ENCODE results near the gene SLC27A3.
"Not testable (repeated sequence)": the region's sequence is repeated elsewhere in the genome, so short reads cannot be mapped to it uniquely, and the experiment has no call there.

Gene SLC27A3

DNA sequence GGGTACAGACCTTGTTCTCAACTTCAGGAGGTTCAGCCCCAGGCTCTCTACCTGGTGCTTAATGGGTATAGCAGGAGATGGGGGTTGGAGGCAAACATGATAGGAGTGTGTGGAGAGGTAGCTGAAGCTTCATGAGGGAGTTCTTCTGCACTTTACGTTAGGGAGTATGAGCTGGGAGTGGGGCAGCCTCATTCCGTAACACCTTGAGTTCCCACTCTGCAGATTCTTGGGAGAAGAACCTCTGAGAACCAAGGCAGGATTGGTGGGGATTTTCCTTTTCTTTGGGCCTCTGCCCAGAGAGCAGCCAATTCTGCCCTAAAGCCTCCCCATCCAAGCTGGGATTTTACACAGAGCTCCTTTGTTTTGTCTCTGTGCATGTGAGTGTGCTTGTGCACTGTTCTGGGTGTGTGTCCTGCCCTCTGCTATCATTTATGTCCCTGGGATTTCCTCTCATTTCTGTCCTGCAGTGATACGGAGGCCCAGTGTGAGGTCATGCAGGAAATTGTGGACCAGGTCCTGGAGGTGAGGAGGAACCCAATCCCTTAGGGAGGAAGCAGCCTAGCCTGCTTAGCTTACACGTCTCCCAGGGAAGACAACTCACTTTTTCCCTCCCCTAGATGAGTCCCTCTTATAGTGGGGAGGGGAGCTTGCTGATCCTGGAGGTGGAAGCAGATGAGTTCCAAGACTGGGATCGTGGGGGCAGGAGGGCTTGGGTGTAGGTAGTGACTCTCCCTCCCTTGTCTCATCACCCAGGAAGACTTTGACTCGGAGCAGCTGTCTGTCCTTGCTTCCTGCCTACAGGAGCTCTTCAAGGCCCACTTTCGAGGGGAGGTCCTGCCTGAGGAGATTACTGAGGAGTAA is 11.6 kb upstream of the SLC27A3 start:
- peak; percentile 99 for DNase-seq (ENCODE audit: low spot score)

GRCh38 chr1:153764310-153764709 is 10.9 kb upstream of the SLC27A3 start:
- no peak for DNase-seq (ENCODE audit: low spot score)

DNA sequence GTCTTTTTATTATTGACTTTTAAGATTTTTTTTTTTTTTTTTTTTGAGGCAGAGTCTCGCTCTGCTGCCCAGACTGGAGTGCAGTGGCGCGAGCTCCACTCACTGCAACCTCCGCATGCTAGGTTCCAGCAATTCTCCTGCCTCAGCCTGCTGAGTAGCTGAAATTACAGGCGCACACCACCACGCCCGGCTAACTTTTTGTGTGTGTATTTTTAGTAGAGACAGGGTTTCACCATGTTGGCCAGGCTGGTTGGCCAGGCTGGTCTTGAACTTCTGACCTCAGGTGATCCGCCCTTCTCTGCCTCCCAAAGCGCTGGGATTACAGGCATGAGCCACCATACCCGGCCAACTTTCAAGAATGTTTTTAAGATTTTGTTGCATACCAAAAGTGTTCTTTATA is 8.5 kb upstream of the SLC27A3 start:
- DNase-seq (ENCODE audit: low spot score), result not testable (repeated sequence)

- no peak for DNase-seq (ENCODE audit: low spot score)
Measured at GRCh38 chr1:153767519-153767918, 7.7 kb upstream of the SLC27A3 start.

- DNase-seq (ENCODE audit: low spot score), result no peak
Measured at GRCh38 chr1:153768316-153769181, 6.7 kb upstream of the SLC27A3 start.

DNA sequence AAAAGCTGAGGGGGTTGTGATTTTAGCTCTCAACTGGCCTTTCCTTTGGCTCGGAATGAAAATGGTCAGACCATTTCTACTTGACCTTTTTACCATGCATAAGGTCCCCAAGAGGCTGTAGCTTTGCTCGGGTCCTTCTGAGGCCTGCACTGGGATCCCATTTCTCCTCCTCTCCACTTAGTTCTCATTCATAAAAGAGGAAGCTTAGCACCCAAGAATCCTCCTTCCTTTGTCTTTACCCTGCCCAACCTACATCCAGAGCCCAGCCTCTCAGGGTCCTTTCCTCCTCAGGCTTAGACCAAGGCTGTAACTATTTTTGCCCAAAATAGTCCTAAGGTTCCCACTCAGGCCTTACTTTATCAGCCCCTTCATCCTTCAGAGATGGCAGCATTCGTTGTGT is 6.0 kb upstream of the SLC27A3 start:
- no peak for DNase-seq (ENCODE audit: low spot score)

DNA sequence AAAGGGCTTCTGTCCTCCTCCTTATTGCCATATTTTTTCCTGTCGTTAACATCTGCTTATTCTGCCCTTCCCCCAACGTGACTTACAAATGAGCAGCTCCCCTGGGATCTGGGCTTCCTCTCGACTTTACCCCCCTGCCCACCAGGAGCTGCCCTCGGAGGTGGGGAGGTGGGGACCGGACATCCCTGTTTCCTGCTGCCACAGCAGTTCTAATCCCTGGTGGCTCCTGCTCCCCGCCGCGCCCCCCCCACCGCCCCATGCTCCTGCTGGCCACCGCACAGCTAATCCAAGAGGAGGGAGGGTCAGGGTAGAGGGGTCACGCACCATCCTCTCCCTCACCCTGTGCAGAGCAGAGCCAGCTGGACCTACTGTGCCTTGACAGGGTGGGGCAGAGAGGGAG is 4.4 kb upstream of the SLC27A3 start:
- DNase-seq (ENCODE audit: low spot score), result no peak

GRCh38 chr1:153771261-153771660 is 3.9 kb upstream of the SLC27A3 start:
- DNase-seq (ENCODE audit: low spot score), result no peak

GRCh38 chr1:153771841-153772593 is 3.2 kb upstream of the SLC27A3 start:
- no peak for DNase-seq (ENCODE audit: low spot score)

DNA sequence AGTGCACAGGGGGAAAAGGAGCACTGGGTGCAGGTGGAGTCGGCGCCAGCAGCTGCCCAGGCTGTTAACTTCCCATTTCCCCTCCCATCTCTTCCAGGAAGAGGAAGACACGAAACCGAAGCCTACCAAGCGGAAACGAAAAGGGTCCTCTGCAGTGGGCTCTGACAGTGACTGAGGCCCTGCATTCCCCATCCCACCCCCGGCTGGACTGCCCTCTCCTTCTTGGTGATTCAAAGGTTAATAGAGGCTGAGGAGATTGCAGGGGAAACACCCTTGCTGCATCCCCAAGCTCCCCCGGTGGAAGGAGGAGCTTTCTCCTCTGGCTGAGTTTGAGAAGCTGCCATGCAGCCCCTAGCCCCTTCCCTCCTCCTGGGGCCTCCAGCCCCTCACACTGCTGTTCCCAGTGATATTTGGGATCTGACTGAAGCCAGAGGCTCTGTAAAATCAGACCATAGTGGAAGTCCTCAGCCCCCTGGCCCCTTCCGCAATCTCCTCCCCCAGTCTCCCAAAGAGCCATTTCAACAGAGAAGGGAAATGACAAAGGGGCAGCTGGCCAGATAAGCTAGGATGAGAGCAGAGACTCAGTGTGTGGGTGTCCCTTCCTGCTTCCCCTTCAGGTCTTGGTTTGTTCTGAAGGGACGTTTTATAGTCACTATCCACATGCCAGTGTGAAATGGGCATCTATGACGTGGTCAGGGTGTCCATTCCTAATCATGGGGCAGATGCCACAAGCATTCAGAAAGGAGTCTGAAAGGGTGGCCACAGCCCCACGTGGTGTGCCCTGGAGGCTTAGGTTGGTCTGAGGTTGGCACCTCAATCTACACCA is 1.9 kb upstream of the SLC27A3 start:
- peak; percentile 82 for DNase-seq (ENCODE audit: low spot score)

DNA sequence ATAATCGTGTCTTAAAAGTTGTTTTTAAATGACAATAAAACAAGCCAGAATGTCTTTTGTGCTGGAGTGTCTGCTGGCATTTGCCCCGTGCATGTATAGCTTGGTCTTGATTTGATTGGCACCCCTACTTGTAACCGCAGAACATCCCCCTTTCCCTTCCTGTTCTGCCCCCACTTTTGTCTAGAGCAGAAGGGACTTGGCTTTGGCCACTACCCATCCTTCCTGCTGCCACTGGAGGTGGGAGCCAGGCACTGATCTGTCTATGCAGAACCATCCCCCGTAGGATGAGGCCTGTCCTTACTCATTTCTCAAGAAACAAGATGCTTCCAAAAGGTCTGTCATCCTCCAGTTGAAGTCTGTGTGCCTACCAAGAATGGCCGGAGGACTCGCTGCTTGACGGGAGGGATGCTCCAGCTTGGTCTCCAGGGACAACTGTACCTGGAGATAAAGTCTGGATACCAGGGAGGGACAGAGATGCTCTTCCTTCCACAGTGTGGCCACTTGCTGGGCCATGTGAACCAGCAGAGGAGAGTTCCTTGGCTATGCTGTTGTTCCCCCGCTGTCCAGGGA is 1.1 kb upstream of the SLC27A3 start:
- DNase-seq (ENCODE audit: low spot score), result no peak

DNA sequence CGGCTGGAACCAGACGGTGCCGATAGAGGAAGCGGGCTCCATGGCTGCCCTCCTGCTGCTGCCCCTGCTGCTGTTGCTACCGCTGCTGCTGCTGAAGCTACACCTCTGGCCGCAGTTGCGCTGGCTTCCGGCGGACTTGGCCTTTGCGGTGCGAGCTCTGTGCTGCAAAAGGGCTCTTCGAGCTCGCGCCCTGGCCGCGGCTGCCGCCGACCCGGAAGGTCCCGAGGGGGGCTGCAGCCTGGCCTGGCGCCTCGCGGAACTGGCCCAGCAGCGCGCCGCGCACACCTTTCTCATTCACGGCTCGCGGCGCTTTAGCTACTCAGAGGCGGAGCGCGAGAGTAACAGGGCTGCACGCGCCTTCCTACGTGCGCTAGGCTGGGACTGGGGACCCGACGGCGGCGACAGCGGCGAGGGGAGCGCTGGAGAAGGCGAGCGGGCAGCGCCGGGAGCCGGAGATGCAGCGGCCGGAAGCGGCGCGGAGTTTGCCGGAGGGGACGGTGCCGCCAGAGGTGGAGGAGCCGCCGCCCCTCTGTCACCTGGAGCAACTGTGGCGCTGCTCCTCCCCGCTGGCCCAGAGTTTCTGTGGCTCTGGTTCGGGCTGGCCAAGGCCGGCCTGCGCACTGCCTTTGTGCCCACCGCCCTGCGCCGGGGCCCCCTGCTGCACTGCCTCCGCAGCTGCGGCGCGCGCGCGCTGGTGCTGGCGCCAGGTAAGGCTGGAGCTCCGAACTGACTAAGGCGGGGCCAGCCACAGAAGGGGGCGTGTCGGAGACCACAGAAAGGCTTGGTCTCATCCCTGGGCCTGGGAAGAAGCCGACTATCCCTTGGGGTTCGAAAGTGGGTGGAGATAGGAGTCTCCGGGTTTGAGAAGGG is 486 bp downstream of the SLC27A3 start:
- DNase-seq (ENCODE audit: low spot score), result peak; percentile 62

DNA sequence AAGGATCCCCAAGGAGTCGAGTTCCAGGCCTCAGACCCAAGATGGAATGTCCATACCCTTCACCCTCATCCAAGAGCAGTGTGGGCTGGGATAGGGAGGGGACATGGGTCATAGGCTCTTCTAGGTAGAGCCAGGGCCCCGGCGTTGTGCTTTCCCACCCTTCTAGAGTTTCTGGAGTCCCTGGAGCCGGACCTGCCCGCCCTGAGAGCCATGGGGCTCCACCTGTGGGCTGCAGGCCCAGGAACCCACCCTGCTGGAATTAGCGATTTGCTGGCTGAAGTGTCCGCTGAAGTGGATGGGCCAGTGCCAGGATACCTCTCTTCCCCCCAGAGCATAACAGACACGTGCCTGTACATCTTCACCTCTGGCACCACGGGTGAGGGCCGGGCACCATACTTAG is 1.1 kb downstream of the SLC27A3 start:
- no peak for DNase-seq (ENCODE audit: low spot score)

GRCh38 chr1:153776845-153777370 is 1.7 kb downstream of the SLC27A3 start:
- DNase-seq (ENCODE audit: low spot score), result no peak

- DNase-seq (ENCODE audit: low spot score), result no peak
Measured at GRCh38 chr1:153777648-153778047, 2.4 kb downstream of the SLC27A3 start.

DNA sequence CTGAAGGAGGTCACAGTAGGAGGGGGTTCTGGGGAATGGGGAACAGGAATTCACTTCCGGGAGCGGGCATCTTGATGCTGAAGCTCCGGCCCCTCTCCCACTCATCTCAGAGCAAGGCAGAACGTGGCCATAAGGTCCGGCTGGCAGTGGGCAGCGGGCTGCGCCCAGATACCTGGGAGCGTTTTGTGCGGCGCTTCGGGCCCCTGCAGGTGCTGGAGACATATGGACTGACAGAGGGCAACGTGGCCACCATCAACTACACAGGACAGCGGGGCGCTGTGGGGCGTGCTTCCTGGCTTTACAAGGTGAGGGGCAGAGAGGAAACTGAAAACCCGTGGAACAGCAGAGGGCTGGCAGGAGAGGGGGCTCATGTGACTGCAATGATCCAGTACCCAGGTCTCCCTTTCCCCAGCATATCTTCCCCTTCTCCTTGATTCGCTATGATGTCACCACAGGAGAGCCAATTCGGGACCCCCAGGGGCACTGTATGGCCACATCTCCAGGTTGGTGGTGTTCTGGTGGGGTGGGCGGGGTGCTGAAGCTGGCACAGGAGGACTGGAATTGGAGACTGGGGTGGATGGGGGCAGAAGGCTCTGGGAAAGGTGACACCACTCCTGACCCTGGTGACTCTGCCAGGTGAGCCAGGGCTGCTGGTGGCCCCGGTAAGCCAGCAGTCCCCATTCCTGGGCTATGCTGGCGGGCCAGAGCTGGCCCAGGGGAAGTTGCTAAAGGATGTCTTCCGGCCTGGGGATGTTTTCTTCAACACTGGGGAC is 3.0 kb downstream of the SLC27A3 start:
- no peak for DNase-seq (ENCODE audit: low spot score)

DNA sequence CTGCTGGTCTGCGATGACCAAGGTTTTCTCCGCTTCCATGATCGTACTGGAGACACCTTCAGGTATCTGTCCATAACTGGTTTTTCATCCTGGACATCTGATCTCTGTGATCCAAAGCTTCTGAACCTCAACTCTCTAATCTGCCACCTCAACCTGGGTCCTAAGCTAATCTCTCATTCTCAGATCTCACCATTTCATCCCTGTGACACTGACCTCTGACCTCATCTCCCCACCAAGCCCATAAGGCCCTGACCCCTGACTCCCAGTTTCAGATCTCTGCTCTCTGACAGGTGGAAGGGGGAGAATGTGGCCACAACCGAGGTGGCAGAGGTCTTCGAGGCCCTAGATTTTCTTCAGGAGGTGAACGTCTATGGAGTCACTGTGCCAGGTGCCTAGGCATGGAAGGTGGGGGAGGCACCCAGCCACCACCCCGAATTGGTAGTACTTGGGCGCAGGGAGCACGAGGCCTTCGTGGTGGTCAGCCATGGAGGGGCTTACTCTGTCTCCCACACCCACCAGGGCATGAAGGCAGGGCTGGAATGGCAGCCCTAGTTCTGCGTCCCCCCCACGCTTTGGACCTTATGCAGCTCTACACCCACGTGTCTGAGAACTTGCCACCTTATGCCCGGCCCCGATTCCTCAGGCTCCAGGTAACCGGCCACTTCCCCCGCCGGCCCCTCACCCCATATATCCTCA is 3.8 kb downstream of the SLC27A3 start:
- DNase-seq (ENCODE audit: low spot score), result no peak

GRCh38 chr1:153779781-153780541 is 4.8 kb downstream of the SLC27A3 start:
- no peak for DNase-seq (ENCODE audit: low spot score)

Data from COLO829 (cell line).